Keratinocyte (primary cell): ENCODE measurements around the gene OR51V1. TPM values are rescaled to one million over a fixed set of nuclear protein-coding genes. Genes with fewer than 3 reads are reported as not detected.

Source experiments
- DNase-seq: peaks from one replicate; pipeline ENCODE4 v3.0.0-alpha.2; 2011; ENCODE audit warnings: low read depth, missing footprints, low spot score
- FAIRE-seq: peaks from 2 replicates; lab custom pipeline; 2011; peaks lifted over from hg19 to GRCh38; lab: Jason Lieb, UNC
- H2AFZ ChIP-seq: 2 replicates; pipeline ENCODE4 v1.6.0; 2012; ENCODE audit warnings: low read length, control low read depth, inconsistent platforms; ENCODE audit not compliant: control insufficient read depth
- H3K27ac ChIP-seq: 2 replicates; pipeline ENCODE4 v1.5.1; 2011; ENCODE audit warnings: low read length; ENCODE audit not compliant: control insufficient read depth, insufficient read depth
- H3K27me3 ChIP-seq: 3 replicates; pipeline ENCODE4 v1.6.0; 2011; ENCODE audit warnings: low read length; ENCODE audit not compliant: control insufficient read depth, insufficient read depth; ENCODE audit errors: extremely low read depth
- H3K36me3 ChIP-seq, 2 experiments: 2 replicates in 1 of 2; 3 replicates in 1 of 2; pipeline ENCODE4 v1.5.1; 2011; ENCODE audit warnings: low read length in 2 of 2, mild to moderate bottlenecking in 1 of 2; ENCODE audit not compliant: control insufficient read depth in 2 of 2, insufficient read depth in 2 of 2; ENCODE audit errors: extremely low read depth in 1 of 2
- H3K4me1 ChIP-seq: 3 replicates; pipeline ENCODE4 v1.5.1; 2011; ENCODE audit warnings: low read length; ENCODE audit not compliant: control insufficient read depth, insufficient read depth; ENCODE audit errors: extremely low read depth
- H3K4me2 ChIP-seq: 3 replicates; pipeline ENCODE4 v1.6.0; 2011; ENCODE audit warnings: low read depth, low read length; ENCODE audit not compliant: control insufficient read depth, insufficient read depth; ENCODE audit errors: extremely low read depth
- H3K4me3 ChIP-seq, 3 experiments: fragments of 200-600 bp in 1 of 3; sonication (generic) in 1 of 3; 2 replicates in 2 of 3; 3 replicates in 1 of 3; pipeline ENCODE4 v1.5.1; 2011 to 2016; ENCODE audit warnings: low read length in 3 of 3, mild to moderate bottlenecking in 3 of 3, control low read depth in 2 of 3, inconsistent platforms in 1 of 3, low read depth in 1 of 3, mixed read lengths in 1 of 3, mixed run types in 1 of 3, moderate library complexity in 1 of 3; ENCODE audit not compliant: control insufficient read depth in 2 of 3, insufficient read depth in 2 of 3; ENCODE audit errors: extremely low read depth in 1 of 3
- H3K79me2 ChIP-seq: 2 replicates; pipeline ENCODE4 v1.6.0; 2012; ENCODE audit warnings: low read length; ENCODE audit not compliant: control insufficient read depth, insufficient read depth
- H3K9ac ChIP-seq: 3 replicates; pipeline ENCODE4 v1.6.0; 2011; ENCODE audit warnings: low read length; ENCODE audit not compliant: control insufficient read depth, insufficient read depth; ENCODE audit errors: extremely low read depth
- H3K9me1 ChIP-seq: 3 replicates; pipeline ENCODE4 v1.6.0; 2011; ENCODE audit warnings: low read length; ENCODE audit not compliant: control insufficient read depth, insufficient read depth; ENCODE audit errors: extremely low read depth
- H3K9me3 ChIP-seq: 2 replicates; pipeline ENCODE4 v1.5.1; 2012; ENCODE audit warnings: low read depth, low read length; ENCODE audit not compliant: control insufficient read depth
- H4K20me1 ChIP-seq: 3 replicates; pipeline ENCODE4 v1.6.0; 2011; ENCODE audit warnings: low read length; ENCODE audit not compliant: control insufficient read depth, insufficient read depth; ENCODE audit errors: extremely low read depth
- EZH2 ChIP-seq: IDR thresholded peaks from one replicate; pipeline ENCODE4 v1.6.1; 2012; ENCODE audit warnings: inconsistent platforms, mild to moderate bottlenecking, low read length, moderate library complexity
- dilution Hi-C: fragments of 300-500 bp; cut with MboI; formaldehyde crosslinking; loops from one replicate; pipeline ENCODE4 v1.7.0; 2020; ENCODE audit warnings: low sequenced_read_pairs; ENCODE audit not compliant: extremely low pct_ligation_motif_present
- polyA plus RNA-seq, 5 experiments: library from polyadenylated mRNA; depleted of rRNA in 3 of 5; stranded (reverse) in 3 of 5; stranded (forward) in 1 of 5; unstranded in 1 of 5; fragments of >200 nt; gene quantifications; 1 replicate in 1 of 5; 2 replicates in 3 of 5; 3 replicates in 1 of 5; pipeline versions ENCODE4 v1.2.1 to v1.2.3, GENCODE V29; 2011 to 2012; ENCODE audit warnings: missing spikeins in 2 of 5, low read depth in 1 of 5, low replicate concordance in 1 of 5
- TF ChIP-seq, protein P1 (sequence below), 3 experiments: IDR thresholded peaks in 1 of 3; conservative IDR thresholded peaks in 1 of 3; optimal IDR thresholded peaks in 1 of 3; 2 replicates in 2 of 3; 3 replicates in 1 of 3; pipeline versions ENCODE3 to v1.5.1; 2011; ENCODE audit warnings: low read length in 3 of 3, mild to moderate bottlenecking in 3 of 3, moderate library complexity in 2 of 3, control low read depth in 1 of 3, inconsistent platforms in 1 of 3; ENCODE audit not compliant: insufficient read depth in 2 of 3; ENCODE audit errors: extremely low read depth in 1 of 3

The OR51V1 gene
- polyA plus RNA-seq, 1 donor (not counting 4 experiments of a cell fraction or from before 2014, with no cell fraction given): not detected

DNA sequence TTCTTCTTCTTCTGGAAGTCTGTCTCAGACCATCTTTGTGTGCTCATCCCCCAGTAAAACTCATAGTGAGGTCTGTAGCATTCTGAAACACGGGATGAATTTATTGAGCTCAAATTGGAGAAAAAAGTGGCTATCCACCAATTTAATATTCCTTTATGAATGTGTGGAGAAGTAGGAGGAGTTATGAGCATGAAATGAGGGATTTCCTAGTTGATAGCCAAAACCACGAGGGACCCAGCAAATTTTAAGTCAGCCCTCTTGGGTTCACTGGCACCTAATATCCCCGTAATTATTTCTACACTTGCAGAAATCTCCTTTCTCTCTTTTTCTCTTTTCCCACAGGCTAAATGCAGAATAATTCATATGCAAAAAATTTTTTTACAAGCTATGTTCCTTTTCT is 45.8 kb downstream of the OR51V1 start, which contains the start of gene OR52A1:
OR52A1 (minus strand) TSS at position 101 of the 400 bp plus-strand sequence. CDS start 2,388 bp downstream, outside the sequence.
- no peak within 1 kb of the TSS for H3K4me2 ChIP-seq
- H3K79me2 ChIP-seq: no peaks in the 10 kb centered on the region
- dilution Hi-C loops: no loop called here
- H3K4me3 ChIP-seq: no peak within 1 kb of the TSS
- H3K9me3 ChIP-seq: no peaks in the 10 kb centered on the region
- no peaks in the 10 kb centered on the region for H3K36me3 ChIP-seq
- DNase-seq (no peak), FAIRE-seq (no peak)
- no peaks in the 10 kb centered on the region for H3K4me1 ChIP-seq
- no peaks in the 10 kb centered on the region for H3K9me1 ChIP-seq
- no peak within 1 kb of the TSS for H3K27ac ChIP-seq
- H4K20me1 ChIP-seq: no peaks in the 10 kb centered on the region
- no peak within 1 kb of the TSS for H2AFZ ChIP-seq
- H3K9ac ChIP-seq: no peak within 1 kb of the TSS
- TF ChIP-seq, protein P1, sequence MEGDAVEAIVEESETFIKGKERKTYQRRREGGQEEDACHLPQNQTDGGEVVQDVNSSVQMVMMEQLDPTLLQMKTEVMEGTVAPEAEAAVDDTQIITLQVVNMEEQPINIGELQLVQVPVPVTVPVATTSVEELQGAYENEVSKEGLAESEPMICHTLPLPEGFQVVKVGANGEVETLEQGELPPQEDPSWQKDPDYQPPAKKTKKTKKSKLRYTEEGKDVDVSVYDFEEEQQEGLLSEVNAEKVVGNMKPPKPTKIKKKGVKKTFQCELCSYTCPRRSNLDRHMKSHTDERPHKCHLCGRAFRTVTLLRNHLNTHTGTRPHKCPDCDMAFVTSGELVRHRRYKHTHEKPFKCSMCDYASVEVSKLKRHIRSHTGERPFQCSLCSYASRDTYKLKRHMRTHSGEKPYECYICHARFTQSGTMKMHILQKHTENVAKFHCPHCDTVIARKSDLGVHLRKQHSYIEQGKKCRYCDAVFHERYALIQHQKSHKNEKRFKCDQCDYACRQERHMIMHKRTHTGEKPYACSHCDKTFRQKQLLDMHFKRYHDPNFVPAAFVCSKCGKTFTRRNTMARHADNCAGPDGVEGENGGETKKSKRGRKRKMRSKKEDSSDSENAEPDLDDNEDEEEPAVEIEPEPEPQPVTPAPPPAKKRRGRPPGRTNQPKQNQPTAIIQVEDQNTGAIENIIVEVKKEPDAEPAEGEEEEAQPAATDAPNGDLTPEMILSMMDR (optimal IDR thresholded peaks at IDR 0.05 in 1 of 3, IDR thresholded peaks at IDR 0.05 in 1 of 3, conservative IDR thresholded peaks at IDR 0.05 in 1 of 3; ENCODE audit: extremely low read depth in 1 of 3, insufficient read depth in 2 of 3, low read length in 3 of 3): no peak
- no peak for TF ChIP-seq EZH2
- H3K27me3 ChIP-seq: no peaks in the 10 kb centered on the region

DNA sequence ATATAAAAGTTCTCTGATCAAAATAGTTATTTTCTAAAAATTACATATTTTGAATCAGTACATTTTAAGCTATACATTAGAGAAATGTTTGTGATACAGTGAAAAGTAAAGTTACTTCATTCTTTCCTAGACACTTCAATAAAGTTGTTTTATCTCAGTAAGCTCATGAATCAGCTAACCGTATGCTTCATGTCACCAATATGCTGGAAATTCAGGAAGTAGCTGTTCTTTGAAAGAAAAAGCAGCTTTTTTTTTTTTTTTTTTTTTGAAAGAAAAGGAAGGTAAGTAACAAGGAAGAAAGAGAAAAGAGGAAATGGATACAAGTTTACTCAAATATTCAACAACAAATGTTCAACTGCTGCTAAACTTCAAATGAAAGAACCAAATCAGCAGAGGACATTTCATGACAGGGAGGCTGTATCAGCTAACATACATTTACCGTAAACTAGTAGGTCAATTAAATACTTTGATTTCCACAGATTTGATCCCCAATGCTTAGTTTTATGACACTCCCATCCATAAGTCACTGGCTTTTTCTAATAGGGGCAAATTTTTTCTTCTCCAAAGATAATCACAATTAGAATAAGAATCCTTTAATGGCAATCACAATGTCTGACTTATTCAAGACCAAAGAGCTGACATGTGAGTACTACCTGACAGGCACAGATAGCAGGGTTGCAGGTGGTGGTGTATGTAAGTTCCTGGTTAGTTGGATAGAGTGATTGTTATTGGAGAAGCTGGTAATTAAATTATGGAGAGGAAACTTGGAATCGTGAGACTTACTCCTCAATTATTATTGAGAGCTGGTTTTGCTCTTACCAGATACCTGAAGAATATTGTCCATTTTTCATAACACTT is 46.7 kb downstream of the OR51V1 start:
- Histone ChIP-seq H3K9ac (no peak overlapping the region), H3K79me2 (no peaks in the 10 kb centered on the region), H3K9me1 (no peaks in the 10 kb centered on the region), H3K27me3 (no peaks in the 10 kb centered on the region), H3K4me2 (no peak overlapping the region), H3K4me1 (no peaks in the 10 kb centered on the region), H2AFZ (no peak overlapping the region), H3K36me3 (no peaks in the 10 kb centered on the region), H3K4me3 (no peak overlapping the region), H3K9me3 (no peaks in the 10 kb centered on the region), H3K27ac (no peak overlapping the region), H4K20me1 (no peaks in the 10 kb centered on the region)
- no peak for FAIRE-seq
- no peak for TF ChIP-seq EZH2
- TF ChIP-seq, protein P1 (optimal IDR thresholded peaks at IDR 0.05 in 1 of 3, IDR thresholded peaks at IDR 0.05 in 1 of 3, conservative IDR thresholded peaks at IDR 0.05 in 1 of 3; ENCODE audit: extremely low read depth in 1 of 3, insufficient read depth in 2 of 3, low read length in 3 of 3): no peak
- DNase-seq: no peak
- dilution Hi-C loops: no loop called here
